DMS53 treated with DMSO at 0.1 percent for 48 hours (cell line): Measurements from ENCODE around the gene RAB28.
"Not testable (repeated sequence)": the region's sequence is repeated elsewhere in the genome, so short reads cannot be mapped to it uniquely, and the experiment has no call there.

Source experiments
- DNase-seq: peaks from one replicate; lab custom pipeline; 2025; ENCODE audit not compliant: unreplicated experiment; lab: John Stamatoyannopoulos, UW

RAB28 gene

GRCh38 chr4:13452927-13453579 is 31.1 kb downstream of the RAB28 start:
- no peak for DNase-seq

DNA sequence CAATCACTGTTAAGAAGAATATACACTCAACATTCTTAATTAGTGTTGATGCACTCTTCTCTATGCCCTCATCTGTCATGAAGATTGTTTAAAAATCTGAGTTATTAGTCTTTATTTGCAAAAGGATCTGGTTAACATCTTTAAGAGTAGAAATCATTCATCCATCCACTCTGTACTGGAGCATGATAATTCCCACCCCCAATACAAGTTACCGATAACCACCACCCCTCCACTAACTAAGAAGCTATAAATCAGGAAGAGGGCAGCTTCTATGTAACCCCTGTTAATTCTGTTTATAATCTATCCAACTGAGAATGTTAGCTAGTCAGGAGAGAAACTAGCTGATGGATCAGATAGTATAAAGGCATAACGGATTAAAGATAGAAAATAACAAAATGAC is 34.5 kb downstream of the RAB28 start:
- DNase-seq = no peak

- DNase-seq = no peak
These were observed 38.0 kb downstream of the RAB28 start for GRCh38 chr4:13445841-13446790.

- DNase-seq = no peak
These were observed 42.6 kb downstream of the RAB28 start for GRCh38 chr4:13441506-13441905.

GRCh38 chr4:13436962-13437361 is 47.2 kb downstream of the RAB28 start:
- DNase-seq = no peak

- no peak for DNase-seq
These were observed 51.7 kb downstream of the RAB28 start for GRCh38 chr4:13432453-13432852.

- no peak for DNase-seq
These were observed 53.1 kb downstream of the RAB28 start for GRCh38 chr4:13430834-13431568.

DNA sequence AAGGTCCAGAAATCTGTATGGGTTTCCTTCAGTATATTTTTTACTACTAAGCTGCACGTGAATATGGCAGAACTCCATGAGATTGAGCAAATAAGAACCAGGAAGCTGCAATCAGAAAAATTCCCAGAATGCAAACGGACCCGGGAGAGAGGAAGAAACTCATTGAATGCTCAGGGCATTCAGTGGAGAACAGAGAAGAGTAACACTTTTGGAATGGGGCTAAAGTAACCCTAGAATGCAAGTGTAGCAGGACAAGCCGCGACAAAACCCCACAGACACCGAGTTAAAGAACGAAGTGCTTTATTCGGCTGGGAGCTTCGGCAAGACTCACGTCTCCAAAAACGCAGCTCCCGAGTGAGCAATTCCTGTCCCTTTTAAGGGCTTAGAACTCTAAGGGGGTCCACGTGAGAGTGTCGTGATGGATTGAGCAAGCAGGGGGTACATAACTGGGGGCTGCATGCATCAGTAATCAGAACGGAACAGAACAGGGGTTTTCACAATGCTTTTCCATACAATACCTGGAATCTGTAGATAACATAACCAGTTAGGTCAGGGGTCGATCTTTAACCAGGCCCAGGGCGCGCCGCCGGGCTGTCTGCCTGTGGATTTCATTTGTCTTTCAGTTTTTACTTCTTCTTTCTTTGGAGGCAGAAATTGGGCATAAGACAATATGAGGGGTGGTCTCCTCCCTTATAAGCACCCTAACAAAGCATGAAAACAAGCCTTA is 56.4 kb downstream of the RAB28 start:
- DNase-seq = no peak

GRCh38 chr4:13415068-13415785 is 68.9 kb downstream of the RAB28 start:
- no peak for DNase-seq

- no peak for DNase-seq
These were observed 70.3 kb downstream of the RAB28 start for GRCh38 chr4:13413729-13414437.

DNA sequence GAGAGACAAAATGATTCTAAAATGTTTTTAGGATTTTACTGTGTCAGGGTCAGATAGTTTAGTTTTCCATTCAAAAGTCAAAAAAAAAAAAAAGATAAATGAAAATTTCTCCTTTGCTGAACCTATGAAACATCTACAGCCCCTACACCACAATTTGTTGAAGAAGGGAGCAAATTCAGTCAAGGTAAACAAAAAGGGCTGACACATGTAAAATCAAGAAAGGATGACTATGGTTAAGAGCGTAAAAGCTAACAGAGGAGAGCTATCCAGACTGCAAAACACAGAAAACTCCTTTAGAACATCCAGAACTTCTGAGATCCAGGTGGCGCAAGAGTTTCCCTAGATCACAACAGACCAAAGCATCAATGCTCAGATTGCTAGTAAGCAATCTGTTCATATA is 72.2 kb downstream of the RAB28 start:
- DNase-seq = no peak

DNA sequence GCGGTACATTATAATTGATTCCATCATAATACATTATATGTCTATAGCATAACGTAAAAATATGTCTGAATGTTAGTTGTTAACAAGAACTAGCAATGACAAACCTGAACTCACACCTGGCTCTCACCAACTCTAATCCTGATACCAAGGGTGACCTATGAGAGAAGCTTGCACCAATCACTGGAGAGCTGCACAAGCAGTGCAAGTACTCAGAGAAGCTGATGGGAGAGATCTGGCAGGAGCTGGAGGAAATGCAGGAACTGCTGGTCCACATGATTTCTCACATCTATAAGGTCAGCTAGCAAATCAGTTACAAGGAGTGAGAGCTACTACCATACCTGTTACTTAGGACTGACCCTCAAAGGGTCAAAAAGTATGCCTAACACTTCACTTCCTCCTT is 74.8 kb downstream of the RAB28 start:
- DNase-seq = no peak

GRCh38 chr4:13406156-13406555 is 78.0 kb downstream of the RAB28 start:
- DNase-seq = not testable (repeated sequence)

DNA sequence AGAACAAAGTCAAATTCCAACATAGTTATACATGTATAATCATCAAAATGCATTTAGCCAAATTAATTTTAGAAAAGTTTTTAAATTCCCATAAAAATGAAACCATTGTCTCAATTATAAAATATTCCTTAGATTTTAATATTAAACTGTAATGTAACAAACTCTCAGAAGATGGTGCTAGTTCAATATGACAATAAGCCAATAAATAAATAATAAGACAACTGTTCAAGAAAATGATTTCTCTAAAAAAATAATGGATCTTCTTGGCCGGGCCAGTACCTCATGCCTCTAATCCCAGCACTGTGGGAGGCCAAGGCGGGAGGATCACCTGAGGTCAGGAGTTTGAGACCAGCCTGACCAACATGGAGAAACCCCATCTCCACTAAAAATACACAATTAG is 80.3 kb downstream of the RAB28 start:
- no peak for DNase-seq

GRCh38 chr4:13403326-13403725 is 80.8 kb downstream of the RAB28 start:
- no peak for DNase-seq

GRCh38 chr4:13399257-13399656 is 84.9 kb downstream of the RAB28 start:
- DNase-seq = no peak

GRCh38 chr4:13396161-13396560 is 88.0 kb downstream of the RAB28 start:
- DNase-seq = no peak

DNA sequence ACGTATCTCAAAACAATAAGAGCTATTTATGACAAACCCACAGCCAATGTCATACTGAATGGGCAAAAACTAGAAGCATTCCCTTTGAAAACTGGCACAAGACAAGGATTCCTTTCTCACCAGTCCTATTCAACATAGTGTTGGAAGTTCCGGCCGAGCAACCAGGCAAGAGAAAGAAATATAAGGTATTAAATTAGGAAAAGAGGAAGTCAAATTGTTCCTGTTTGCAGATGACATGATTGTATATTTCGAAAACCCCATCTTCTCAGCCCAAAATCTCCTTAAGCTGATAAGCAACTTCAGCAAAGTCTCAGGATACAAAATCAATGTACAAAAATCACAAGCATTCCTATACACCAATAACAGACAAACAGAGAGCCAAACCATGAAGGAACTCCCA is 94.2 kb downstream of the RAB28 start:
- DNase-seq = not testable (repeated sequence)

DNA sequence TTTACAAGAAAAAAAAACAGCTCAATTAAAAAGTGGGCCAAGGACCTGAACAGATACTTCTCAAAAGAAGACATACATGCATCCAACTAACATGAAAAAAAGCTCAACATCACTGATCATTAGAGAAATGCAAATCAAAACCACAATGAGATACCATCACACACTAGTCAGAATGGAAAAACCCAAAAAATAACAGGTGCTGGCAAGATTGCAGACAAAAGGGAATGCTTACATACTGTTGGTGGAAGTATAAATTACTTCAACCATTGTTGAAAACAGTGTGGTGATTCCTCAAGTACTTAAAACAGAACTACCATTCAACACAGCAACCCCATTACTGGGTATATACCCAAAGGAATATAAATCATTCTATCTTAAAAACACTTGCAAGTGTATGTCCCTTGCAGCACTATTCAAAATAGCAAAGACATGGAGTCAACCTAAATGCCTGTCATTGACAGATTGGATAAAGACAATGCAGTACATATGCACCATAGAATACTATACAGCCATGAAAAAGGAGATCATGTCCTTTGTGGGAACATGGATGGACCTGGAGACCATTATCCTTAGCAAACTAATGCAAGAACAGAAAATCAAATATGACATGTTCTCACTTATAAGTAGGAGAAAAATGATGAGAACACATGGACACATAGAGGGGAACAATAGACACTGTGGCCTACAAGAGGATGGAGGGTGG is 97.6 kb downstream of the RAB28 start:
- DNase-seq = no peak
